Central memory CD8-positive, alpha-beta T cell (primary cell): Measurements from ENCODE around the gene PDPN.

Experiments
- ATAC-seq: fragments of 150-1000 bp; cut with Tn5 transposase; replicated peaks from 2 replicates; pipeline ENCODE4 v1.10.0; 2022; ENCODE audit warnings: mild to moderate bottlenecking, moderate FRiP score, moderate number of reproducible peaks; ENCODE audit not compliant: poor library complexity, severe bottlenecking; ENCODE audit errors: extremely low read depth
- DNase-seq, 2 donors: peaks; one replicate each; pipeline ENCODE4 v3.0.0; 2021; ENCODE audit warnings: low spot score in 2 of 2
- H3K27ac Mint-ChIP-seq: one replicate; pipeline ENCODE4 v1.8.0; 2022; ENCODE audit warnings: low read depth, mild to moderate bottlenecking, moderate library complexity, mixed read lengths
- H3K27me3 Mint-ChIP-seq: one replicate; pipeline ENCODE4 v1.8.0; 2022; ENCODE audit warnings: mixed read lengths
- H3K36me3 Mint-ChIP-seq: one replicate; pipeline ENCODE4 v1.8.0; 2022; ENCODE audit warnings: mild to moderate bottlenecking, moderate library complexity, mixed read lengths; ENCODE audit not compliant: insufficient read depth
- H3K4me1 Mint-ChIP-seq: one replicate; pipeline ENCODE4 v1.8.0; 2022; ENCODE audit warnings: mixed read lengths
- H3K4me3 Mint-ChIP-seq: one replicate; pipeline ENCODE4 v1.8.0; 2022; ENCODE audit warnings: mild to moderate bottlenecking, moderate library complexity, mixed read lengths
- H3K9me3 Mint-ChIP-seq: one replicate; pipeline ENCODE4 v1.8.0; 2022; ENCODE audit warnings: mixed read lengths

Gene PDPN

GRCh38 chr1:13583595-13583965 lies at the start of gene PDPN:
TSS of gene PDPN (plus strand) at chr1:13583832. CDS start at chr1:13584034, 202 bp downstream.
- DNase-seq (no peak), ATAC-seq (no peak)
- Mint-ChIP-seq H3K4me1 (no peaks in the 10 kb centered on the region), H3K27me3 (peaks cover 85% of the 10 kb centered on the region), H3K36me3 (no peaks in the 10 kb centered on the region), H3K4me3 (no peak within 1 kb of the TSS), H3K27ac (no peak within 1 kb of the TSS), H3K9me3 (no peaks in the 10 kb centered on the region)

DNA sequence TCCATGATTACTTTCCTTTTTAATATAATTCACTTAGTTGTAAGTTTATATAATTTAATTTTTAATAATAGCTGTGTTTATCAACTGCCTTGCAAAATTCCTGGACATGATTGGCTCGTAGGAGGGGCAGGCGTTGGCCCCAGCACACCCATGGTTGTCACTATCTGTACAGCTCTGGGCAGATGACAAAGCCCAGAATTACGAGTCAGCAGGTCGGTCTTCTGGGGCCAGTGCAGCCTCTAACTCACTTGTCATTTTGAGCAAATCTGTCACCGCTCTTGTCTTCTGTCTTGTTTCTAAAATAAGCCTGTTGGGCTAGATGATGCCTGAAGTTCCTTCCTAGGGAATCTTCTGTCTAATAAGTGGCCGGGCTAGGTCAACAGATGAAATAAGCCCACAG lies 48.4 kb upstream of the PDPN start:
- H3K9me3 Mint-ChIP-seq = no peaks in the 10 kb centered on the region
- H3K4me1 Mint-ChIP-seq = no peaks in the 10 kb centered on the region
- ATAC-seq (no peak), DNase-seq (no peak)
- H3K4me3 Mint-ChIP-seq = no peak overlapping the region
- peaks cover 2% of the 10 kb centered on the region for H3K36me3 Mint-ChIP-seq
- H3K27ac Mint-ChIP-seq = no peak overlapping the region
- peaks cover 42% of the 10 kb centered on the region for H3K27me3 Mint-ChIP-seq

- ATAC-seq = no peak
- DNase-seq = no peak
- H3K4me3 Mint-ChIP-seq = no peak overlapping the region
- H3K9me3 Mint-ChIP-seq = no peaks in the 10 kb centered on the region
- H3K27ac Mint-ChIP-seq = no peak overlapping the region
- H3K36me3 Mint-ChIP-seq = no peaks in the 10 kb centered on the region
- H3K27me3 Mint-ChIP-seq = peaks cover 32% of the 10 kb centered on the region
- H3K4me1 Mint-ChIP-seq = no peaks in the 10 kb centered on the region
These were observed 47.1 kb upstream of the PDPN start for GRCh38 chr1:13536571-13536970.

DNA sequence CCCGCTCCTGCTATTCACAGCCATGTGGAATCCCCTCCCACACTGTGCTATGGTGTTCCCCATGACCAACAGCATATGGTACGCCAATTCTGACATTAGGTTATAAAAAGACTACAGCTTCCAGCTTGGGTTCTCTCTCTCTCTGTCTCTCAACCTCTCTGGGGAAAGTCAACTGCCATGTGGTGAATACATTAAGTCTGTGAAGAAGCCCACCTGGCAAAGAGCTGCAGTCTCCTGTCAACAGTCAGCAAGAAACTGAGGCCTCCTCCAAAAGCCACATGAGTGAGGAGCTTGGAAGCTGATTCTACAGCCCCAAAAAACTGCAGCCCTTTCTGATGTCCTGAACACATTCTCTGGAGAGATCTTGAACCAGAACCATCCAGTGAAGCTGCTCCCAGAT lies 44.8 kb upstream of the PDPN start:
- Mint-ChIP-seq H3K36me3 (peaks cover 2% of the 10 kb centered on the region), H3K27ac (no peak overlapping the region), H3K9me3 (no peaks in the 10 kb centered on the region), H3K4me3 (no peak overlapping the region), H3K27me3 (peaks cover 32% of the 10 kb centered on the region), H3K4me1 (no peaks in the 10 kb centered on the region)
- DNase-seq = no peak
- ATAC-seq = no peak

DNA sequence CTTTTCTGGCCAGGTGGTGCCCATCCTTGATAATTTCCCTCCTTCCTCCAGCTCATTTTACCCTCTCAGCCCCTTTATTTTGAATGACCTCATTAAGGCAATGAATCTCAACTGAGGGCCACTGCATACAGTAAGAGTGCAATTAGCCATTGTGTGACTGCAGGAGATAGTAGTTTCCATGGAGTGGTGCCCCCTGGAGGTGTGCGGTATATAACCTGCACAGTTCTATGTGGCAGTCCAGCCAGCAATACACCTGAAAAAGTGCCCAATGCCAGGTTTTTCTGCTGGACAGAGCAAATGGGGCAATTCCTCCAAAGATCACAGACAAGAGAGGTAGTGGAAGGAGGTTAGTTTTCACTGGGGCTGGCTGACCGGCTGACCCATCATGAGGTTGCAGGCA lies 43.9 kb upstream of the PDPN start:
- H3K27me3 Mint-ChIP-seq = peaks cover 39% of the 10 kb centered on the region
- no peak for DNase-seq
- peaks cover 2% of the 10 kb centered on the region for H3K36me3 Mint-ChIP-seq
- H3K4me1 Mint-ChIP-seq = no peaks in the 10 kb centered on the region
- no peak overlapping the region for H3K27ac Mint-ChIP-seq
- no peak for ATAC-seq
- H3K4me3 Mint-ChIP-seq = no peak overlapping the region
- no peaks in the 10 kb centered on the region for H3K9me3 Mint-ChIP-seq

GRCh38 chr1:13540866-13541265 lies 42.8 kb upstream of the PDPN start:
- Mint-ChIP-seq H3K36me3 (peaks cover 2% of the 10 kb centered on the region), H3K27me3 (peaks cover 38% of the 10 kb centered on the region), H3K4me3 (no peak overlapping the region), H3K4me1 (no peaks in the 10 kb centered on the region), H3K27ac (no peak overlapping the region), H3K9me3 (no peaks in the 10 kb centered on the region)
- no peak for ATAC-seq
- no peak for DNase-seq

GRCh38 chr1:13541435-13542215 lies 42.0 kb upstream of the PDPN start:
- no peak for ATAC-seq
- no peaks in the 10 kb centered on the region for H3K9me3 Mint-ChIP-seq
- H3K27ac Mint-ChIP-seq = no peak overlapping the region
- H3K36me3 Mint-ChIP-seq = peaks cover 2% of the 10 kb centered on the region
- DNase-seq = no peak
- H3K4me1 Mint-ChIP-seq = no peaks in the 10 kb centered on the region
- H3K4me3 Mint-ChIP-seq = no peak overlapping the region
- H3K27me3 Mint-ChIP-seq = peaks cover 36% of the 10 kb centered on the region

DNA sequence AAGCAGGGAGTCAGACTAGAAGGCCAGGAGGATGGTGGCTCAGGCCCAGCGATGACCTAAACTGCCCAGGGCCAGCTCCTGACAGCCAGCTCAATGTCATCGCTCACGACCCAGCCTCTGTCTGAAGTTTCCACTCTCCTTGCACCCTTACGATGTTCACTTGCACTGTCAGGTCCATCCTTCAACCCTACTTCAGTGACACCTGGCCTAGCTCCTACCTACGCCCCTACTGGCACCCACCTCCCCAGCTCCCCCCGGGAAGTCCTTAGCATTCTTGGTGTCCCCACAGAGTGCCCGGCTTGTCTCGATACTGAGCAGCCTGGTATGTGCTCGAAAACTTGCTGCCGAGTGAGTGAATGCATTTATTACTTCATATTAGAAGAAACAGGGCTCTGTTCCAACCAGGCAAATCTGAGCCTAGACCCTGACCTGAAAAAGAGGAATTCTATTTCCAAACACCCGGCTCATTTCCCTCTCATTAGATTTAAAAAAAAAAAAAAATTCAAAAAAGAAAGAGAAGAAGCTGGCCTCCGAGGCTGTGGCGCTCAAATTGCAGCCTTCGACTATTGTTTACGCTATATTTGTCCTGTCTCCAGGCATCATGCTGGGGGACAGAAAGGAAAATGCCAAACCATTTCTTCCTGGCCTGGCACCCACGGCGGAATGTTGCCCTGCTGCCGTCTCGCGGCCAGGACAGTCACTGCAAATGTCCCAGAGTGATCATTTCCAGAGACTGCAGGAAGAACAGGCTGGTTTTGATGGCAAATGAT lies 40.0 kb upstream of the PDPN start:
- DNase-seq (no peak), ATAC-seq (no peak)
- Mint-ChIP-seq H3K27me3 (peaks cover 48% of the 10 kb centered on the region), H3K9me3 (no peaks in the 10 kb centered on the region), H3K27ac (no peak overlapping the region), H3K4me3 (no peak overlapping the region), H3K36me3 (peaks cover 4% of the 10 kb centered on the region), H3K4me1 (no peaks in the 10 kb centered on the region)

DNA sequence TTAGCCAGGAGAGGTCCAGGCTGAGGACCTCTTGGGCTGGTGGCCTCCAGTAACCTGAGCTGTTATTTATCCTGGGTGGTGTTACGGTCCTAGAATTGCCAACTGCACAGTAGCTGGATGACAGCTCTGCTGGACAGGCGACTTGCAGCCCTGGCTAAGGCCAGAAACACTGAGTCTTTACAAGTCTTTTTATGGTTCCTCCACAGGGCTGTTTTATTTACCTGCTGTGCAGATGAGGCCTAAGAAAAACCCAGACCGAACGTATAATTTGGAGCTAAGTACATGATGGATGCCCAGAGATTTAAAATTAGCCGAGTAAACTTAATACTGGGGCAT lies 39.4 kb upstream of the PDPN start:
- ATAC-seq (no peak), DNase-seq (no peak)
- Mint-ChIP-seq H3K4me1 (no peaks in the 10 kb centered on the region), H3K4me3 (no peak overlapping the region), H3K9me3 (no peaks in the 10 kb centered on the region), H3K27me3 (peaks cover 48% of the 10 kb centered on the region), H3K36me3 (peaks cover 4% of the 10 kb centered on the region), H3K27ac (no peak overlapping the region)

- Mint-ChIP-seq H3K27ac (no peak overlapping the region), H3K27me3 (peaks cover 41% of the 10 kb centered on the region), H3K4me1 (no peaks in the 10 kb centered on the region), H3K36me3 (peaks cover 7% of the 10 kb centered on the region), H3K9me3 (no peaks in the 10 kb centered on the region), H3K4me3 (no peak overlapping the region)
- no peak for DNase-seq
- ATAC-seq = no peak
These were observed 36.8 kb upstream of the PDPN start for GRCh38 chr1:13546791-13547190.

DNA sequence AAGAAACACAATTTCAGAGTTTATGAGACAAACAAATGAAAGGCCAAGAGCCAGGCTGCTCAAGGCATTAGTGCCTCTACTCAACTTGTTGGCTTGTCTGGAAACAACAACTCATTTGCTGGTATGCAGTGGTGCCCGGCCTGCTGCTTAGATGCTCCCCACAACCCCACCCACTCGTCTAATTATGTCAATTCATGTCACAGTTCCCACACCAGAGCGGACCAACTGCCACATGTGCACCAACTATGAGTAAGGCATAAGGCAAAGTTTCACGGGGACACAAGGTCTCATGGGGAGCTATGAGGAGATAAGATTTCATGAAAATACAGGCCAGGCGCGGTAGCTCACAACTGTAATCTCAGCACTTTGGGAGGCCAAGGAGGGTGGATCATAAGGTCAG lies 35.4 kb upstream of the PDPN start:
- H3K4me3 Mint-ChIP-seq = no peak overlapping the region
- no peaks in the 10 kb centered on the region for H3K9me3 Mint-ChIP-seq
- DNase-seq (no peak), ATAC-seq (no peak)
- no peaks in the 10 kb centered on the region for H3K4me1 Mint-ChIP-seq
- H3K27ac Mint-ChIP-seq = no peak overlapping the region
- peaks cover 41% of the 10 kb centered on the region for H3K27me3 Mint-ChIP-seq
- peaks cover 5% of the 10 kb centered on the region for H3K36me3 Mint-ChIP-seq

DNA sequence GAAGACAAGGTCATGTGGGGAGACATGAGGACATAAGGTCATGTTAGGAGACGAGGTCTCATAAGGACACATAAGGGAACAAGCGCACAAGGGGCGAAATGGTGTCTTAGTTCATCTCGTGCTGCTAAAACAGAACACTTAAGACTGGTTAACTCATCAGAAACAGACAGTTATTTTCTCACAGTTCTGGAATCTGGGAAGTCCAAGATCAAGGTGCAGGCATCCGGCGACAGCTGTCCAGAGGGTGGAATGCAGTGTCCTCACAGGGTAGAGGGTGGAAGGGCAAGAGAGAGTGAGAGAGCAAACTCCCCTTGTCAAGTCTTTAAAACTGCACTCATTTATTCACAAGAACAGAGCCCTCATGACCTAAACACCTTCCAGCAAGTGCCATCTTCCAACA lies 34.6 kb upstream of the PDPN start:
- Mint-ChIP-seq H3K36me3 (peaks cover 5% of the 10 kb centered on the region), H3K4me3 (no peak overlapping the region), H3K9me3 (no peaks in the 10 kb centered on the region), H3K27ac (no peak overlapping the region), H3K27me3 (peaks cover 41% of the 10 kb centered on the region), H3K4me1 (no peaks in the 10 kb centered on the region)
- DNase-seq (no peak), ATAC-seq (no peak)

DNA sequence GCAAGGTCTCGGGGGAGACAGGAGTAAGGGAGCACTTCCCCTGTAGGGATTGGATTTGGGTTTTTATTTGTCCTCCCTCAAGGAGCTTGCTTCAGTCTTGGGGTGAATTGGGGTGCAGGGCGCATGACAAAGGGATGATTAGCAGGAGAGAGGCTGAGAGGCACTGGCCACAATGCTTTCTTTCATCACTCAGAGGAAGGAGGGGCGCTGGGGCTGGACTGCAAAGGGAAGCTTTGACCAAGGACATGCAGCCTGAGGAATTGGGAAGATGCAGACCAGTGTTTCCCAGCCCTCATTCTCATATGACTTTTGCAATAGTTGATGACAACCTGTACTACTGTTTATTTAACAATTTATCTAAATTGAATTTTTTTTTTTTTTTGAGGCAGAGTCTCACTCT lies 34.1 kb upstream of the PDPN start:
- H3K4me3 Mint-ChIP-seq = no peak overlapping the region
- no peak for ATAC-seq

More for the DNA sequence above, 34.1 kb upstream of the PDPN start:
- Mint-ChIP-seq H3K36me3 (peaks cover 5% of the 10 kb centered on the region), H3K27ac (no peak overlapping the region), H3K27me3 (peaks cover 36% of the 10 kb centered on the region), H3K4me1 (no peaks in the 10 kb centered on the region), H3K9me3 (no peaks in the 10 kb centered on the region)
- DNase-seq = no peak
